Stimulated activated CD8-positive, alpha-beta memory T cell treated with anti-CD3 and anti-CD28 coated beads, Interleukin-4, amount 100 ng/mL, for 48 hours (primary cell): ENCODE data around the gene SAP30BP.

Experiments
- DNase-seq: peaks from one replicate; pipeline ENCODE4 v3.0.0-alpha.2; 2020

The SAP30BP gene

DNA sequence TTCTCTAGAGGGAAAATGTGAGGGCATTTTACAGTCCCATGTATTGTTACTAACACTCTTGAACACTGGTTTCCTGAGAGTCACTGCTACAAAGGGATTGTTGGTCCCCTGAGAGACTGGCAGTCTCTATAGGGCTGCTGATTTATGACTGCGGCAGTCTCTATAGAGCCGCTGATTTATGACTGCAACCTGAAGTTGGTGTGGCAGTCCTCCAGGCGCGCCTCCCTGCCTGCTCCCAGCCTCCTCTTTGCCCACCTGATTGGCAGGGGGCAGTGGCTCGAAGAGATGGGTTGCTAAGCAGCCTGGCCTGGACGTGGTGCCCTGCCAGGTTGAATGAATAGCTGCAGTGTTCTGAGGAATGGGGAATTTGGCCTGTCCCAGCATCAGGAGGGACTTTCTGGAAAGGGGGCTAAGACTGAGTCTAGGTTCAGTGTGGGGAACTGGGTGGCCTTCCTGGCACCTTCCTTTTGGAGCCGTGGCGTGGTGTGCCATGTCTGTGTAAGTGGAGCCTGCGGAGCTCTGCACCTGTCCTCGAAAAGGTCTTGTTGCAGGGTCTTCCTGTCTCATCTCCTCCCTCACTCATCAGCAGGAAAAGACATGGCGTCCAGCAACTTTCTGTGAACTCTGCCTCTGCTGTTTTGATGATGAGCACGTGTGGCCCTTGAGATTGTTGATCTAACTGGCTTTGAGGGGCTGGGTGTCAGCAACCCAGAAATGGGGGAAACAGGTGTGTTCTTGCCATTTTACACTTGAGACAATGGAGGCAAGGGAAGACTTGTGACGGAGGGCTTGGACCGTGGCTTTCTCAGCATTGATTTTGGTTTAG, 24.9 kb downstream of the SAP30BP start:
- no peak for DNase-seq

DNA sequence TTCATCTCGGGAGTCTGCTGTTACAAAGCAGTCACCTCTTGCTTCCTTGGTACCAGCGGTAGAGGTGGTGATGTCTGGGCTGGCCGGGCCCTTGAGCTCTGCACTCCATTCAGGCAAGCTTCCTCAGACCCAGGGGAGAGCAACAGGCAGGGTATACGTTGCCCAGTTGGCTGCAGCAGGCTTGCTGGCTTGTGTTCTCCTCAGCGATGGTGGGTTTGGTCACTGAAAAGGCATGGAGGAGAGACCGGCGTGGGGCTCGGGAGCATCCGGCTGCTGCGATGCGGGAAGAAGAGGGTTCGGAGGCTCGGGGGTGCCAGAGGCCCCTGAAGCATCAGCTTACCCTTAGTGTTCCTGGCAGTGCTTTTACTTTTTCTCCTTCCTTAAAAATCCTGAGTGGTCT, 25.8 kb downstream of the SAP30BP start:
- no peak for DNase-seq

DNA sequence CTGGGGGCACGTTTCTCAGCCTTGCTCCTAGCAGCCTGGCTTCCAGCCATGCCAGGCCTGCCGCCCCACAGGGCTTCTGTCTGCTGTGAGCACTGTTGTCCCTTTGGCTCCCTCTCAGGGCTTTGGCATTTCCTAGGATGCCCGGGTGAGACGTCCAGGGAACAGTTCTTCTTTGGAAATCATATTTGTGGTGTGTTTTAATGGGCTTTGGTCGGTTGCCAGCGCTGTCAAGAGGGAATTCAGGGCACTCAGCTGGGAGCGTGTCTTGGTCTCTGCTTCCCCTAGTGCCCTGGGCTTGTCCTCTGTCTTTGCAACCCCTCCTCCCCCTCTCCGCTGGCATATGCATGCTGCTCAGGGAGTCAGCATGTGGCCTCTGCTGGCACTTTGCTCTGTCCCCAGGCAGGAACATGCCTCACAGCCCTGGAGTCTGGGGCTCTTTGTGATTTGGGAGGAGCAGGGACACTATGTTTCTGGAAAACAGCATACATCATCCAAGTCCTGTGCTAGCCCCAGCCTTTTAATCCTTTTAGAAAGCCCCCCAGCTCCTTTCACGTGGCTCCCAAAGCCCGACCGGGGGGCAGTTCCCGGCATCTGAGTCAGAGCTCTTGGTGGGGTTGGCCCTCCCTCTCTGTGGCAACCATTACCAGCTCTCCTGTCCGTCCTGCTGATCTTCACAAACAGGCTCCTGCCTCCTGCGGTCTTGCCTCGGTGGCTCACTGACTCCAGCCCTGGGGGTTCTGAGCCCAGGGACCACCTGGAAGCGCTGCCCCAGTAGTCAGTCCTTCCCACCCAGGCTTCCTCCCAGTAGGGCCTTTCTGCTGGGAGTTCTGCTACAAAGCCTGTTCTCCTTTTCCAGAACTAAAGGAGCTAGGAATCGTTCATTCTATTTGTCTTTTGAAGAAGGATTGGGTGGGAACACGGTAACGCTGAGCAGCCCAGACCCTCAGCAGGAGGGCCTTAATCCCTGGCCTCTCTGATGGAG, 26.7 kb downstream of the SAP30BP start:
- no peak for DNase-seq

DNA sequence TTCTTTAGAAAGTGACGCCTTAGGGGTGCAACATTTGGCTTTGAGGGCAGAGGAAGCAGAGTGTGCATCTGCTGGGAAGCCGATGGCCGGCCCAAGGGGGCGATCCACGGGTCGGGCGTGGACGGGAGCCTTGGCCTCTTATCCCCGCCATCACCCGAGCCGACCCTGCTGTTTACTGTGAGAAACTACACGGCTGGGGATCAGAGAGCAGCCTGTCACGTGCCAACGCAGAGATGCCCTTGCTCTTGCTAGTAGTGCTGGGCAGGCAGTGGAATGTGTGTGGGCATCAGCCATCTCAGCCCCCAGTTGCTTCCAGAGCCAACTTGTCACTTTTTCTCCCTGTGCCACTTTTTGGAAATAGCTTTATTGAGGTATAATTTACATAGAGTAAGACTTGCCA, 27.4 kb downstream of the SAP30BP start:
- no peak for DNase-seq

DNA sequence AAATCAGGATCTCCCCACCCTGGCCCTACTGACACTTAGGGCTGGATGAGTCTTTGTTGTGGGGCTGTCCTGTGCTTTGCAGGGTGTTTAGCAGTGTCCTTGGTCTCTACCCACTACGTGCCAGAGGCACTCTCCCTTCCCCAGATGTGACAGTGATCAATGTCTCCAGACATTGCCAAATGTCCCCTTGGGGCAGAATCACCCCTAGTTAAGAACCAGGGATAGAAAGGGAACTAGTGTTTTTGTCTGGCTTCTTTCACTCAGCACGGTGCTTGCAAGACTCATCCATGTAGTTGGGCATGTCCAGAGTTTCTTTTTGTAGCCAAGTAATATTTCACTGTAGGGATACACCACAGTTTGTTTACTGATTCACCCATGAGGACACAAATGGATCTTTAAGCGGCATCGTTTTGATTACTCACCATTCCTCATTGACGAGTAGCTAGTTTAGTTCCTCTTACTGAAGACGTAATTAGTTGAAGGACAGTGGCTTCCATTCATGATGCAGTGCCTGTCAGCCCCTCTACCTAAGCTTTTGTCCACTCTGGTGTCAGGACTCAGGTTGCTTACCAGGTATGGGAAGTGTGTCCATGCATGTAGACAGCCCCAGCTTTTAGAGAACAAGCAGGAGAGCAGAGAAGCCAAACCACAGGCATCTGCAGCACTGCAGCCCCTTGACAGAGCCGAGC, 28.1 kb downstream of the SAP30BP start:
- no peak for DNase-seq

DNA sequence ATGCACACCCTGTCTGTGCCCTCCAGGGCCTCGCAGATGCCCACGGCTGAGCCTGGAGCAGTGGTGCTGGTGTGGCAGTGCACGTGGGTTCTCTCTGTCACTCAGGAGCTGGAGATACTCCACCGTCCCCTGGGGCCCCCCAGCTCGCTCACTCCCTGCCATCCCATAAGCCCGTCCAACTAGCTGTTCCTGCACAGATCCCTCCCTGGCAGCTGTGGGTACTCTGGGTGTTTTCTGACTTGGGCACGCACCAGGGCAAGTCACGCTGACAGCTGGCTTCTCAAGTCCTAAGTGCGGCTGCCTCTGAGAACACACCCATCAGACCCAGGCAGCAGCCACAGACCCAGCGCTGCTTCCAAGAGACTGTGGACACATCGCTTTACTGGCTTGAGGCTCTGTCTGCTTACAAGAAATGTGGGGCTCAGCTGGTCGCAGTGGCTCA, 28.7 kb downstream of the SAP30BP start:
- no peak for DNase-seq

DNA sequence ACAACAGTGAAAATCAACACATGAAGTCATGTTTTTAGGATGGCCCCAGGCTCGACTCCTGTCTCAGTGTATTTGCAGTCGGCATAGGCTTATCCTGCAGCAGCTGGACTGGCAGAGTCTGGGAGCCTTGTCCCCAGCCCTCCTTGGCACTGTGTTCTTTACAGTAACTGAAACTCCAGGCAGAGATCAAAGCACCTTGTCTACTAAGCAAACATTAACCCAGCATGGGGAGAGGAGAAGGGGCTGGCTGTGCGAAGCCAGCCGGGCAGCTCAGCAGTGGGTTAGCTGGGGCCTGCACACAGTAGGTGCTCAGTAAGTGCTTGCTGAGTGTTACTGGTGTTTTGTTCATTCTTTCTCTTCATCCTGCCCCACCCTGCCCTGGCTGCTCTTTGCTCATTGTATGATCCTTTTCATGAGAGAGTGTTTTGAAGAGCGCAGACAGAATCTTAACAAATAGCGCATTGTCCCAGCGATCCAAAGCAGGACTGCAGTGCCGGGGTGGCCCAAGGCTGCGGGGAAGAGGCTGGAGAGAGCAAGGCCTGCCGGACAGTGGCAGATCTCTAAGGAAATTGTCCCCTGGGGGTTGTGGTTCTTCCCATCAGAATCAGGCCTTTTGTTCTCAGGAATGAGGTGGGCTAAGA, 30.6 kb downstream of the SAP30BP start:
- no peak for DNase-seq

DNA sequence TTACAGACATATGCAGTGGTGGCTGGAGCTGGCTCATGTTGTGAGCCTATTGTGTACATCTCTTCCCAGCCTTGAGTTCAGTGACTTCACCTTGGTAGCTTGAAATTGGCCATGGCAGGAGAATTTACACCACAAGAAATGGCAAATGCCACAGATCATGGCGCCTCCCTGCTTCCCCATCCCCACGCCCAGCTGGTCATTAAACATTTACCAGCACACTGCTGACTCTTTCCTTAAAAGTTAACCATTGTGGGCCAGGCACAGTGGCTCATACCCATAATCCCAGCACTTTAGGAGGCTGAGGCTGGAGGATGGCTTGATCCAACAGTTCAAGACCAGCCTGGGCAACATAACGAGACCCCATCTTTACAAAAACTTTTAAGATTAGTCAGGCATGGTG, 31.5 kb downstream of the SAP30BP start:
- DNase-seq, result no peak

DNA sequence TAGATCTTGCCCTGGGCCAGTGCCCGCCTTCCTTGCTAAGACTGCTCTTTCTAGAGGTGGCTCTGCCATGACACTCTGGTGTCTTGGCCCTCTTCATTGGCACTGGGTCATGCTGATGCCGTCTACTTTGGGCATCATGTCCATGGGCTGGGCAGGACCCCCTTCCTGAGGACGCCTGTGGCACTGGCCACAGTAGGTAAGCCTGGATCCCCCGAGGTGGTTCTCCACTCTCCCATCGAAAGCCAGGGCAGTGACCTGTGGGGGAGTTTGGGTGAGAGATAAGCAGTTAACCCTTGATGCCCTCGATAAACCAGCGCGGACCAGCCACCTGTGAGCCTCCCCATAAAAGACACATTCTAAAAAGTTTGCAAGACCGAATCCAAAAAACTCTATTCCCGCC, 34.1 kb downstream of the SAP30BP start:
- DNase-seq, result no peak

DNA sequence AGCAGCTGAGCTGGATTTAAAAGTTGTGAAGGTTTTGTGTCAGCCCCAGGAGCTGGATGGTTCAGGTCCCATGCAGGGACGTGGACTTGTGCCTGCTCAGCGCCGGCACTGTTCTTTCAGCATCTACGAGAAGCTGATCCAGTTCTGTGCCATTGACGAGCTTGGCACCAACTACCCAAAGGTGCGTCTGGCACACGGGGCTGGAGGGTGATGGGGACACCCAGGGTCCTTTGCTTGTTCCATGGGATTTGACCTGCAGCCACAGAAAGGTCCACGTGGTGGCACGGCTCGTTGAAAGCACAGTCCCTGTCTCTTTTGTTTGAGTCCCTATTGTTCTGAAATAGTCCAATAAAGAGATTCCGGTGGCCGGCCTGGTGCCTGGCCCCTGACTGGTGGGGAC, 36.1 kb downstream of the SAP30BP start:
- no peak for DNase-seq

DNA sequence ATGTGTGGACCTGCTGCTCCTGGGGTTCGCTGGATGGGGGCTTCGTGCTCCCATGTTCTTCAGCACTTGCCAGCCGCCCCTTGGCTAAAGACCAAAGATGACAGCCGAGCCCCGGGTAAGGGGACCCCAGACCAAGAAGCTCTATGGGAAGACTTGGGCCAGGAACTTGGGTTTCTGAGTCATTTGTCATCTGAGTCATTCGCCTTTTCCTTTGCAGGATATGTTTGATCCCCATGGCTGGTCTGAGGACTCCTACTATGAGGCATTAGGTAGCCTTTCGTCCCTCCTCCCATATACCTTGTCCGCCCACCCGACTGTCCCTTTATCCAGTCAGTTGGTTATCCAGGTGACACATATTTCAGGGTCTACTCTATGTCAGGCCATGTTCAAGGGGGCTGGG, 36.5 kb downstream of the SAP30BP start:
- no peak for DNase-seq

DNA sequence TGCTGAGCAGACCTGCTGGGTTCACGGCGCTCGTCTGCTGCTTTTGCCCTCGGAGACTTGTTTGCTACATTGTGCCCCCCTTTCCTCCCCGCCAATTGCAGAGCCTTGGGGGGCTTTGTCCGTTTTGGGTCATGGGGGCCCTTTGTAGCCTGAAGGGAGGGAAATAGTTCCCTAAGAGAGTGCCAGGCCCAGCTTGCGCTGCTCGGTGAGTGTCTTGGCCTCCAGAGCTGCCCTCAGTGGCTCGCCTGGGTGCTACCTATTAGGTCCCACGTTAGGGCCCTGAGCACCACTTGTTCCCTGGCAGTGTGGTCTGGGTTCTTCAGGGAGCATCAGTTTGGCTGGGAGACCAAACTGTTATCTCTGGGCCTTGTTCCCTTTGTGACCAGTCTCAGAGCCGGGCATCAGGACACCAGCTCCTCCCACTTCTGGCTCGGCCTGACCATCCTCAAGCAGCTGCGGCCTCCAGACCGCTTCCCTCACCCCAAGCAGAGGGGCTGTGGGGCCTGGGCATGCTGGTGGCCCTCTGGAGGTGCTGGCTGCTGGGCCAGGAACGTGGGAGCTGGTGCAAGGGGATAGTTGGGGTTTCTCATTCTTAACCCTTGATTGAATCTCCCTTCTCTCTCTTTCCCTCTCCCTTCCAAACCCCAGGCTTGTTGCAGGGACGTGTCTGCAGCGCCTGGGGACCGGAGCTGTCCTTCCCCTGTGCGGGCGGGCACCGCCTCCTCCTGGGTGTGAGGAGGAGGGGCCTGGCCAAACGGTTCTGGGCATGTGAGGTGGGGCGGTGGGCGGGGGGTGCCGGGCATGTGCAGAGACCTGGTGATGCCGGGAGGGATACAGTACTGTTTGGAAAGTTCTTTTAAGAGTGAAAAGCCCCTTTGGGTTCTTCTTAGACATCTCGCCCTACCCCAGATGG, 38.1 kb downstream of the SAP30BP start:
- no peak for DNase-seq

DNA sequence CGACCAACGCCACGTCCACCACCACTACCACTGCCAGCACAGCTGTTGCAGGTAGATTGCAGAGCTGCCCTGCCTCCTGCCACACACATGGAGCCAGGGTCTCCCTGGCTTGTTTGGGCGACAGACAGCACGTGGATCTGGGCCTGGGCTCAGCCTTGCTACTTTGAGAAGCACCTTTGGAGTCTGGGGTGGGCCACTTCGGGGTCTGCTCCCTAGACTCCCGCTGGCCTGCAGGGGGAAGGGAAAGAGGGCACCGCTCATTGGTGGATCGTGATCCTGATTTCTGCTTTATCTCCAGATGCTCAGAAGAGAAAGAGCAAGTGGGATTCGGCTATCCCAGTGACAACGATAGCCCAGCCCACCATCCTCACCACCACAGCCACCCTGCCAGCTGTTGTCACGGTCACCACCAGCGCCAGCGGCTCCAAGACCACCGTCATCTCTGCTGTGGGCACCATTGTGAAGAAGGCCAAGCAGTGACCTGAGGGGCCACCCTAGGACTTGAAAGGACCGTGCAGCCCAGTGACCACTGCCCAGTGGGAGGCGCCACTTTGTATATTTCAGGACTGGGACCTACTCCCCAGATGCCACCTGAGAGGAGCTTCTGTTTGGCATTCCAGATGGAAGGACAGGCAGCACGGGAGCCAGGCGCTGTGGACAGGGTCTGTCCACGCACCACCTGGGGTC, 39.0 kb downstream of the SAP30BP start:
- DNase-seq, result no peak

DNA sequence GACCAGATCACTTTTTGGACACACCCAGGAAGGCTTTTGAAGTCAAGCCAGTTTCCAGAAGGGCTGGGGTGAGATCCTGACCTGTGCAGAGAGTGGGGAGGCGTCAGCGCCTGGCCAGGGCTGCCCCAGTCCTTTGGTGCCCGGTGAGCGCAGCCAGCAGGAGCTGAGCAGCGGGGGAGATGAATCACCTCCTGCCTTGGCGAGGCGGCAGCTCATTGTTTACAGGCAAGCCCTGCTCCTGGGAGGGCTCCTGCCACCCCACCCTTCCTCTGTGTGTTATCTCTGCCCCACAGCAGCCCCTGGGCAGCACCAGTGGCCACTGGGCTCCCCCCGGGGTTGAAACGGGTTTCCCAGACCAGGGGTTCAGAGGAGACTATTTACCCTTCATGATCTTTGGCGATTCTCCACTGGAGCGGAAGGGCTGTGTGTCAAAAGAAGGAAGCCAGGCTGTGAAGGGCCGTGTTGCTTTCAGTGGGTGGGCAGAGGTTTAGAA, 40.0 kb downstream of the SAP30BP start:
- DNase-seq, result no peak

DNA sequence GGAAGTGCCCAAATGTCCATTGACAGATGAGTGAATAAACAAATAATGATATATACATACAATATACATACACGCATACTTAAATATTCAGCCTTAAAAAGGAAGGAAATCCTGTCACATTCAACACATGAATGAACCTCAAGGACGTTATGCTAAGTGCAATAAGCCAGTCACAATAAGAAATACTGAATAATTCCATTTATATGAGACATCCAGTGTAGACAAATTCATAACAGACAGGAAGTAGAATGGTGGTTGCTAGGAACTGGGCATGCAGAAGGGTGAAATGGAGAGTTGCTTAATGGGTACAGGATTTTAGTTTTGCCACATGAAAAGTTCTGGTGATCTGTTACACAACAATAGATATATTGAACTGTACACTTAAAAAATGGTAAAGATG, 45.3 kb downstream of the SAP30BP start:
- no peak for DNase-seq

DNA sequence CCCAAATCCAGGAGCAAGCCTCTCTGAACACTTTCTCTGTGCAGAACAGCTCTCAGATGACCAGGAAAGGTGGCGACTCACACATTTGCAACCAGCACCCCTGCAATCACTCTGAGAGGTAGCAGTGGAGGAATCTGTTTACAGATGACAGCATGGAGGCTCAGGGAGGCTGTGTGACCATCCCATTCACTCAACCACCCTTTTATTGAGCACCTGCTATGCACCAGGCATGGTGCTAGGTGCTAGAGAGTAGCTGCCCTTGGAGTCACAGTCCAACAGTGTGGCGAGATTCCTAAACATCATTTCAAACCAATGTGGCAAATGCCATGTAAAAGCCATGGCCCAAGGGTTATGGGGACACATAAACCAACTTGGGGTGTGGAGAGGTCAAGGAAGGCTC, 52.6 kb downstream of the SAP30BP start:
- DNase-seq, result no peak

DNA sequence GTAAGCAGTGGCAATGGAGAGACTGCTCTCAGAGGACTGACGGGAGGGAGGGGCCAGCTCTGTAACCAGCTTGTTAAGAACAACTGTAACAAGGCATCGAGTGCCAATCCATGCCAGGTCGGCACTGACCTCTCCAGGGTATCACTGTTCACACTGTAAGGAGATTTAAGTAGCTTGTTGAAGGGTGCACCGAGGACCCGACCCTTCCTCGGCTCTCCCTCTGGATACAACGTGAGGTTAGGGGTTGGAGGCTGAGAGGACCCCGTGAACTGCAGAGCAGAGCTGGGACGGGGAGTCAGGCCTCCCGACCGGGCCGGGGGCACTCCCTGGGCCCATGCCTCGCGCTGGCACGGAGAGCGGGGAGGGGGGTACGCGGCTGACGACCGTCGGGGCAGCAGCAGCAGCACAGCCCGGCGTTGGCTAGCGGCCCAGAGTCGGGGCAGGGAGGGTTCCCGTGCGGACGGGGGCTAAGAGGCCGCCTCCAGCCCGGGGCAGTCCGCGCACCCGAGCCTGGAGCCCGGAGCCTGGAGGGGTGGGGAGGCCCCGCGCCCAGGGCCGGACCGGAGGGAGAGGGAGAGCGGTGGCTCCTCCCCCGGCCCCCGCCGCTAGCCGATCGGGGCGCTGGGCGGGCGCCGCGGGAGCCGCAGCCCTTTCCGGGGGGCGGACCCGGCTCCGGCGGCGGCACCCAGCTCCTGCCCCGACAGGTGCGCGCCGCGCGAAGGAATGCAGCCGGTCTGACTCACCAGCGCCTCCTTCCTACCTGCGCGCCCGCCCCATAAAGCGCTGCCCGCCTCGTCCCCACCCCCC, 53.7 kb downstream of the SAP30BP start, which contains the start of gene ITGB4:
ITGB4 (plus strand) TSS at position 804 of the 807 bp plus-strand sequence. CDS start 3,245 bp downstream, outside the sequence.
- peak; percentile 57 for DNase-seq

DNA sequence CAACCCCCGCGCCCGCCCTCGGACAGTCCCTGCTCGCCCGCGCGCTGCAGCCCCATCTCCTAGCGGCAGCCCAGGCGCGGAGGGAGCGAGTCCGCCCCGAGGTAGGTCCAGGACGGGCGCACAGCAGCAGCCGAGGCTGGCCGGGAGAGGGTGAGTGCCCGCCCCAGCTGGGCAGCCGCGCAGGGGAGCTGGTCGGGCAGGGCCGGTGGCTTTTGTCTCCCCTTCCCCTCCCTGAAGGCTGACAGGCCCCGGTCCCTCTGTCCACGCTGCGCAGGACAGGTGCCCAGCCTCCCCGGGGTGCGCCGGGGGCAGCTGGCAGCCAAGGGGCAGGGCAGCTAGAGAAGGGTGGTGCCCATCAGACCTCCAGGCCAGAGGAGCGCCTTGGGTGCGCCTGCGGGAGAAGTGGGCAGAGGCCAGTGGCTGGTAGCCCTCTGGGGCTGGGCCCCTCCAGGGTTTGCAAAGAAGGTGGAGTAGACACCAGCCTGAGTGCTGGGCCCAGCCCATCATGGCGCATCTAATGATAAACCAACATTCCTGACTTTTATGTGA, 54.4 kb downstream of the SAP30BP start:
- DNase-seq, result no peak

DNA sequence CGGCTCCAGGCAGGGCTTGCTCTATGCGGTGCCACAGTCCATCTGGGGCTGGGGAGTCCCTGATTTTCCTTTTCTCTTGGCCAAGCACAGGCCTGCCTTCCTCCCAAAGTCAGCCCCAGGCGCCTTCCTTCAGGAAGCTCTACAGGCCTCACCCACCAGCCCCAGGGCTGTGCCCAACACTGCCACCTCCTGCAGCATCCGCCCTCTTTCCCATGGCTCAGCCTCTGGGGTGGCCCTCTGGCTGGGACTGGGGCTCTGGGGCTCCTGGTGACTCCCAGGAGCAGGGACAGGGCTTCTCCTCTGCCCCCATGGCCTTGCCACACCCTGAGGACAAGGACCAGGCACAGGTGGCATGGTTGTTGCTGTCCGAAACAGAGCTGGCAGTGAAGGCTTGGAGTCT, 54.9 kb downstream of the SAP30BP start:
- no peak for DNase-seq
